ENCODE results near the gene GTF2H4.
A peak's percentile ranks its signal among the peaks of the same experiment; 100 is the strongest.
"Not testable (repeated sequence)": the region's sequence is repeated elsewhere in the genome, so short reads cannot be mapped to it uniquely, and the experiment has no call there.

Gene GTF2H4

GRCh38 chr6:30901436-30901835 is 6.6 kb upstream of the GTF2H4 start:
- H3K27ac ChIP-seq (ENCODE audit: low read depth, low read length) = no peak overlapping the region
- H3K4me1 ChIP-seq (ENCODE audit: insufficient read depth, low read length) = no peaks in the 10 kb centered on the region
- H3K27me3 ChIP-seq (ENCODE audit: control insufficient read depth in 1 of 2, insufficient read depth in 2 of 2, low read length in 2 of 2) = no peaks in the 10 kb centered on the region
- no peaks in the 10 kb centered on the region for H3K9me3 ChIP-seq (ENCODE audit: low read length)
- H3K9ac ChIP-seq (ENCODE audit: low read length) = no peak overlapping the region
- no peak overlapping the region for H3K4me3 ChIP-seq (ENCODE audit: low read depth in 1 of 2, low read length in 2 of 2)
- H3K36me3 ChIP-seq (ENCODE audit: insufficient read depth, low read length) = peaks cover 25% of the 10 kb centered on the region

- not testable (repeated sequence) for H3K9ac ChIP-seq (ENCODE audit: low read length); H3K27ac ChIP-seq (ENCODE audit: low read depth, low read length); H3K27me3 ChIP-seq (ENCODE audit: control insufficient read depth in 1 of 2, insufficient read depth in 2 of 2, low read length in 2 of 2); H3K4me3 ChIP-seq (ENCODE audit: low read depth in 1 of 2, low read length in 2 of 2); H3K4me1 ChIP-seq (ENCODE audit: insufficient read depth, low read length); H3K9me3 ChIP-seq (ENCODE audit: low read length)
- H3K36me3 ChIP-seq (ENCODE audit: insufficient read depth, low read length) = peaks cover 19% of the 10 kb centered on the region
Measured at GRCh38 chr6:30902196-30902595, 5.8 kb upstream of the GTF2H4 start.

- Histone ChIP-seq H3K4me3 (ENCODE audit: low read depth in 1 of 2, low read length in 2 of 2) (no peak overlapping the region), H3K9ac (ENCODE audit: low read length) (no peak overlapping the region), H3K9me3 (ENCODE audit: low read length) (no peaks in the 10 kb centered on the region), H3K36me3 (ENCODE audit: insufficient read depth, low read length) (peaks cover 14% of the 10 kb centered on the region), H3K4me1 (ENCODE audit: insufficient read depth, low read length) (no peaks in the 10 kb centered on the region), H3K27ac (ENCODE audit: low read depth, low read length) (no peak overlapping the region), H3K27me3 (ENCODE audit: control insufficient read depth in 1 of 2, insufficient read depth in 2 of 2, low read length in 2 of 2) (no peaks in the 10 kb centered on the region)
Measured at GRCh38 chr6:30902709-30903108, 5.3 kb upstream of the GTF2H4 start.

GRCh38 chr6:30903236-30903635 is 4.8 kb upstream of the GTF2H4 start:
- Histone ChIP-seq H3K36me3 (ENCODE audit: insufficient read depth, low read length) (peaks cover 9% of the 10 kb centered on the region), H3K4me3 (ENCODE audit: low read depth in 1 of 2, low read length in 2 of 2) (no peak overlapping the region), H3K4me1 (ENCODE audit: insufficient read depth, low read length) (no peaks in the 10 kb centered on the region), H3K9me3 (ENCODE audit: low read length) (no peaks in the 10 kb centered on the region), H3K9ac (ENCODE audit: low read length) (no peak overlapping the region), H3K27ac (ENCODE audit: low read depth, low read length) (no peak overlapping the region), H3K27me3 (ENCODE audit: control insufficient read depth in 1 of 2, insufficient read depth in 2 of 2, low read length in 2 of 2) (no peaks in the 10 kb centered on the region)

GRCh38 chr6:30907290-30907757 is 683 bp upstream of the GTF2H4 start:
- not testable (repeated sequence) for H3K9me3 ChIP-seq (ENCODE audit: low read length); H3K27me3 ChIP-seq (ENCODE audit: control insufficient read depth in 1 of 2, insufficient read depth in 2 of 2, low read length in 2 of 2); H3K27ac ChIP-seq (ENCODE audit: low read depth, low read length); H3K9ac ChIP-seq (ENCODE audit: low read length)
- Histone ChIP-seq H3K36me3 (ENCODE audit: insufficient read depth, low read length) (peaks cover 23% of the 10 kb centered on the region), H3K4me3 (ENCODE audit: low read depth in 1 of 2, low read length in 2 of 2) (peak overlapping the region in 1 of 2 donors; percentile 99), H3K4me1 (ENCODE audit: insufficient read depth, low read length) (peaks cover 10% of the 10 kb centered on the region)

GRCh38 chr6:30908700-30909099 is 693 bp downstream of the GTF2H4 start:
- Histone ChIP-seq H3K36me3 (ENCODE audit: insufficient read depth, low read length) (peaks cover 26% of the 10 kb centered on the region), H3K4me3 (ENCODE audit: low read depth in 1 of 2, low read length in 2 of 2) (peak overlapping the region; percentile 83 to 99), H3K4me1 (ENCODE audit: insufficient read depth, low read length) (peaks cover 17% of the 10 kb centered on the region), H3K9me3 (ENCODE audit: low read length) (no peaks in the 10 kb centered on the region), H3K9ac (ENCODE audit: low read length) (peak overlapping the region; percentile 91), H3K27me3 (ENCODE audit: control insufficient read depth in 1 of 2, insufficient read depth in 2 of 2, low read length in 2 of 2) (no peaks in the 10 kb centered on the region), H3K27ac (ENCODE audit: low read depth, low read length) (no peak overlapping the region)

GRCh38 chr6:30910473-30910872 is 2.5 kb downstream of the GTF2H4 start:
- H3K4me3 ChIP-seq (ENCODE audit: low read depth in 1 of 2, low read length in 2 of 2); H3K9ac ChIP-seq (ENCODE audit: low read length); H3K27me3 ChIP-seq (ENCODE audit: control insufficient read depth in 1 of 2, insufficient read depth in 2 of 2, low read length in 2 of 2); H3K9me3 ChIP-seq (ENCODE audit: low read length); H3K27ac ChIP-seq (ENCODE audit: low read depth, low read length): not testable (repeated sequence)
- peaks cover 29% of the 10 kb centered on the region for H3K4me1 ChIP-seq (ENCODE audit: insufficient read depth, low read length)
- peaks cover 26% of the 10 kb centered on the region for H3K36me3 ChIP-seq (ENCODE audit: insufficient read depth, low read length)

- peak overlapping the region; percentile 87 for H3K27ac ChIP-seq (ENCODE audit: low read depth, low read length)
- H3K9me3 ChIP-seq (ENCODE audit: low read length) = no peaks in the 10 kb centered on the region
- H3K27me3 ChIP-seq (ENCODE audit: control insufficient read depth in 1 of 2, insufficient read depth in 2 of 2, low read length in 2 of 2) = no peaks in the 10 kb centered on the region
- H3K4me3 ChIP-seq (ENCODE audit: low read depth in 1 of 2, low read length in 2 of 2) = peak overlapping the region in 1 of 2 donors; percentile 59
- peaks cover 41% of the 10 kb centered on the region for H3K36me3 ChIP-seq (ENCODE audit: insufficient read depth, low read length)
- H3K9ac ChIP-seq (ENCODE audit: low read length) = peak overlapping the region; percentile 39
- peaks cover 35% of the 10 kb centered on the region for H3K4me1 ChIP-seq (ENCODE audit: insufficient read depth, low read length)
Measured at GRCh38 chr6:30912746-30913520, 4.9 kb downstream of the GTF2H4 start.

- Histone ChIP-seq H3K4me3 (ENCODE audit: low read depth in 1 of 2, low read length in 2 of 2) (peak overlapping the region in 1 of 2 donors; percentile 59), H3K27ac (ENCODE audit: low read depth, low read length) (peak overlapping the region; percentile 87), H3K9ac (ENCODE audit: low read length) (peak overlapping the region; percentile 39), H3K36me3 (ENCODE audit: insufficient read depth, low read length) (peaks cover 46% of the 10 kb centered on the region), H3K9me3 (ENCODE audit: low read length) (no peaks in the 10 kb centered on the region), H3K27me3 (ENCODE audit: control insufficient read depth in 1 of 2, insufficient read depth in 2 of 2, low read length in 2 of 2) (no peaks in the 10 kb centered on the region), H3K4me1 (ENCODE audit: insufficient read depth, low read length) (peaks cover 32% of the 10 kb centered on the region)
Measured at GRCh38 chr6:30913721-30914075, 5.7 kb downstream of the GTF2H4 start.

GRCh38 chr6:30914076-30914853 is 6.3 kb downstream of the GTF2H4 start, which contains the start of gene VARS2:
VARS2 (plus strand) TSS chr6:30914238; CDS start chr6:30914837, 599 bp downstream.
- Histone ChIP-seq H3K27ac (ENCODE audit: low read depth, low read length) (peak within 1 kb of the TSS; percentile 87), H3K4me3 (ENCODE audit: low read depth in 1 of 2, low read length in 2 of 2) (peak within 1 kb of the TSS; percentile 52 to 91), H3K27me3 (ENCODE audit: control insufficient read depth in 1 of 2, insufficient read depth in 2 of 2, low read length in 2 of 2) (no peaks in the 10 kb centered on the region), H3K9ac (ENCODE audit: low read length) (peak within 1 kb of the TSS; percentile 98), H3K9me3 (ENCODE audit: low read length) (no peaks in the 10 kb centered on the region), H3K36me3 (ENCODE audit: insufficient read depth, low read length) (peaks cover 49% of the 10 kb centered on the region), H3K4me1 (ENCODE audit: insufficient read depth, low read length) (peaks cover 26% of the 10 kb centered on the region)

- Histone ChIP-seq H3K4me3 (ENCODE audit: low read depth in 1 of 2, low read length in 2 of 2) (peak overlapping the region; percentile 52 to 91), H3K36me3 (ENCODE audit: insufficient read depth, low read length) (peaks cover 52% of the 10 kb centered on the region), H3K27ac (ENCODE audit: low read depth, low read length) (peak overlapping the region; percentile 87), H3K9me3 (ENCODE audit: low read length) (no peaks in the 10 kb centered on the region), H3K9ac (ENCODE audit: low read length) (peak overlapping the region; percentile 98), H3K27me3 (ENCODE audit: control insufficient read depth in 1 of 2, insufficient read depth in 2 of 2, low read length in 2 of 2) (no peaks in the 10 kb centered on the region), H3K4me1 (ENCODE audit: insufficient read depth, low read length) (peaks cover 25% of the 10 kb centered on the region)
Measured at GRCh38 chr6:30914854-30915590, 7.0 kb downstream of the GTF2H4 start.
